ENCODE measurements around the gene DSCAML1.
A peak's percentile ranks its signal among the peaks of the same experiment; 100 is the strongest.

The DSCAML1 gene

DNA sequence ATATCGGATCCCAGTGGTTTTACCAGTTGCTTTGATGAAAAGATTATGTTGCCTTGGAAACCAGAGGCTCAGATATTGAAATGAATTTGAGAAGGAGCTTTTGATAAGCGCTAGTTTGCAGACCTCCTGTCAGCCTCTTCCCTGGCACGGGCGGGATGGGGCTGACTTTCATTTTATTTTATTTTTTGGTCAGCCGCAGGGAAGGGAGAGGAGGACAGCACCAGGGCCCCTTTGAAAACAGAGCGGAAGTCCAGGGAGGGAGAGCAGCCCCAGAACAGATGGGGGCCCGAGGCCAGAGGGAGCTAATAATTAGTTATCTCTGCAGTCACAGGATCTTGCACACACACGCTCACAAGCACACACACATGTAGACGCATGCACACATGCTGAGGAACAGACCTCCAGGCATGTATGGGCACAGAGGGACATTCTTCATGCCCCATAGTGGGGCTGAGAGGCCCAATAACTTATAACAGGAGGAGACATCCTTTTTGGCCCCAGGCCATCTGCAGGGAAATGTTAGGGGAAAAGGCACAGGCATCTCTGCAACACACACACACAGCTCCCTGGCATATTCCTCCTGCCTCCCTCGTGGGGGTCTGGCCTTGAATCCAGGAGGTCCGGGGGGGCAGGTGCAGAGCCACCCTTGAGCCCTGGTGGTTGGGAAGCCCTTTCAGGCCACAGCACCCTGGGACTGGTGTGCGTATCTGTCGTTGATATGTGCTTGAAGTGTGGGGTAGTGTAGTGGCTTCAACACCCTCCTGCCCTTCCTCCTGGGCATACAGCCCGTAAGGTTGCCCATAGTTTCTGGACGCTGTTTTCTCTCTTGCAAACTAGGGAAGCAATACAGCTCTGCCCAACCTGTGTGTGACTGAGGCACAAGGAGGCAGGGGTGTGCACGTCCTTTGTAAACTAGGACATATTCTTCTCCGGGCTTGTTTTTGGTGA lies 352.0 kb downstream of the DSCAML1 start:
- H3K4me3 ChIP-seq (replicated peaks; ENCODE audit: low read depth, low read length), result no peak overlapping the region
- no peak for TF ChIP-seq CTCF (IDR thresholded peaks at IDR 0.05; ENCODE audit: low read depth, low read length, missing control alignments)
- no peak for DNase-seq (ENCODE audit: extremely low read depth, low read depth)

DNA sequence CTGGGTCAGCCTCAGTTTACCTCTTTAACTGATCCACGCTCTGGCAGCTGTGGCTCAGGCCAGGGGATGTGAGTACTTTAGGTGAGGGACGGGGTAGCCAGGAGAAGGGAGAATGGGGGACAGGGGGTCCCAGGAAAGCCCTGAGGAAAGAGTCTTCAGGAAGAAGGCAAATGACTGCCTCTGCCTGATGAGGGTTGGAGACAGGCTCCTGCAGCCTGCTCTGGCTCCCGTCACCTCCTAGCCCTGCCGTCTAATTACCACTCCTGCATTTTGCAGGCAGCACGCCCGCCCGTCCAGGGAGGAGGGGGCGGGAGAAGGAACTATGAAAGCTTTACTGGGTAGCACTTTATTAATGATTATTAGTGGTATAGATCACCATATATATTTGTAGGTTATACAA lies 352.8 kb downstream of the DSCAML1 start:
- no peak overlapping the region for H3K4me3 ChIP-seq (replicated peaks; ENCODE audit: low read depth, low read length)
- TF ChIP-seq CTCF (IDR thresholded peaks at IDR 0.05; ENCODE audit: low read depth, low read length, missing control alignments), result no peak
- DNase-seq (ENCODE audit: extremely low read depth, low read depth), result no peak

DNA sequence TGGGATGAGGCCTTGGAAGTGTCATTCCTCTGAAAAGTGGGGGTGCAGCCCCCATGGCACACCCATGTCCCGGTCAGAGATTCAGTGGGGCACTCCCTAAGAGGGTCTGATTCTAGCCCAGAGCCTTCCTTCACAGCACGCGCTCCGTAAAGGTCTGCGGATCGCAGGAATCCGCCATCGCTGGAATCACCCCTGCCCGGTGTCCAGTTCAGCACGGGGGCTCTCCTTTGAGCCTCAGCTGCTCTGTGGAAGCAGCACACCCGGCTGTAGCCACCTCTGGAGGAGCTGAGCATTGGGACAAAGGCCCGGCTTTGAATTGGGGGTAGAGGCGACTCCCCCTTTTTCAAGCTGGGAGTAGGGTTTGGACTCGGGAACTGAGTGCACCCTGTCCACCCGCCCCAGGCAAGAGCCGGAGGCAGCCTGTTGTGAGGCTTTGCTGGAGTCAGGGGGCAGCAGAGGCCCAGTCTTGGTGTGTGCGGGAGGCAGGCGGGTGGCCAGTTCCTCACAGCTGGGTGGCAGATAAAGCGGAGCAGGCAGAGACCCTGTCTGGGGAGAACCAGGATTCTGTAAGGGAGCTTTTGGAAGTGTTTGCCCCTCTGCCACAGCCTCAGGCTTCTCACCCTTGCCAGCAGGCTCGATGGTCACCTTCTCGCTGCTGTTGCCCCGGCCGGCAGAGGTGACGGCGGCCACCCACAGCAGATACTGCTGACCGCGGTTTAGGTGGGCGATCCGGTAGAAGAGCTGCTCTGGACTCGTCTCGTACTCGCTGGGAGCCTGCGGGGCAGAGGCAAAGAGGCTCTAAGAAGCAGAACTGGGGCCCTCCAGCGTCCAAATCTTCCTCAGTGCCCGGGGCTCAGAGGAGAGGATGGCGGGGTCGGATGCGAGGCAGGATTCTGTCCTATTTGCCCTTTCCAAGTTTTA lies 353.5 kb downstream of the DSCAML1 start:
- H3K4me3 ChIP-seq (replicated peaks; ENCODE audit: low read depth, low read length), result no peak overlapping the region
- DNase-seq (ENCODE audit: extremely low read depth, low read depth), result no peak
- peak; percentile 42 for TF ChIP-seq CTCF (IDR thresholded peaks at IDR 0.05; ENCODE audit: low read depth, low read length, missing control alignments)

DNA sequence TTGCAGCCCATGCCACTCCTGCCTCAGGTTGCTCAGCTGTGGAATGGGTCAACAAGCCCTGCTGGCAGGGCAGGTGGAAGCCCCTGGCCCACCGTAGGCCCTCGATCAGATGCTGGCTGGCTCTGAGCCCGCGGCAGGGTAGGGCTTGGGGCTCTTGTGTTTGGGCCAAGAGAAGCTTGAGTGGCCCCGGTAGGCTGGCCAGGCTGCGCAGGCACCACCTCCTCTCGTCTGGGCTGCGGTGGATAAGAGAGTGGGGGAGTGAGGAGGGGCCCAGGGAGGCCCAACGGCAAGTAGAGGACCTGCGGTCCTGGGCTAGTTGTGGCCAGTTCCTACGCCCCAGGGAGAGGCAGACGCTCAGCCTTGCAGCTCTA lies 354.2 kb downstream of the DSCAML1 start:
- no peak for DNase-seq (ENCODE audit: extremely low read depth, low read depth)
- no peak overlapping the region for H3K4me3 ChIP-seq (replicated peaks; ENCODE audit: low read depth, low read length)
- no peak for TF ChIP-seq CTCF (IDR thresholded peaks at IDR 0.05; ENCODE audit: low read depth, low read length, missing control alignments)

DNA sequence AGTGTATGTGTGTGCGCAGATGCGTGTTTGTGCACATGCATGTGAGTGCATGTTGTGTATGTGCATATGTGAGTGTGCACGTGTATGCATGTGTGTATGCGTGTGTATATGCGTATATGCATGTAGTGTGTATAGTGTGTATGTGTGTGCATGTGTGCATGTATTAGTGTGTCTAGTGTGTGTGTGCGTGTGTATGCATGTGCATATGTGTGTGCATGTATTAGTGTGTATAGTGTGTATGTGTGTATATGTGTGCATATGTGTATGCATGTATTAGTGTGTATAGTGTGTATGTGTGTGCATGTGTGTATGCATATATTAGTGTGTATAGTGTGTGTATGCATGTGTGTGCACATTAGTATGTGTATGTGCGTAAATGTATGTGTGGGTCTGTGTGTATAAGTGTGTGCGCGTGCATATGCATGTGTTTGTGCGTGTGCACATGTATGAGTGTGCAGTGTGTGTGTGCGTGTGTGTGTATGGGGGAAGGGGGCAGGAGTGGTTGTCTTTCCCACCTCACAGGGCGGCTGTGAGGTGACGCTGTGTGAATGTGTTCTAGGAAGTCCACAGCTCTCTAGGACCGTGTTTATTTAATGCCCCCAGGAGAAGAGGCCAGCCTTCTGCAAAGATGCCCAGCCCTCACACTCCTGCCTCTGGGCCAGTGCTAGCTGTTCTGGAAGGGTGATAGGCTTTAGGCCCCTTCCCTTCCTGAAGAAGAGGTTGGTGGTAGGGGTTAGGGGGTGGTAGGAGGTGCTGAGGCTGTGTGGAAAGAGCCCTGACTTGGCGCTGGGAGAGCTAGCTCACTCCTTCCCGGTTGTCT lies 354.8 kb downstream of the DSCAML1 start:
- no peak for DNase-seq (ENCODE audit: extremely low read depth, low read depth)
- TF ChIP-seq CTCF (IDR thresholded peaks at IDR 0.05; ENCODE audit: low read depth, low read length, missing control alignments), result no peak
- no peak overlapping the region for H3K4me3 ChIP-seq (replicated peaks; ENCODE audit: low read depth, low read length)
